GM23338 (cell line): Measurements from ENCODE around the gene GSAP. TPM values are rescaled to one million over a fixed set of nuclear protein-coding genes. Genes with fewer than 3 reads are reported as not detected.

Source experiments
- ATAC-seq: fragments of 200-7000 bp; cut with Tn5 transposase; 3 replicates; pipeline ENCODE4 v1.9.1; 2020
- DNase-seq: peaks from one replicate; pipeline ENCODE4 v3.0.0-alpha.2; 2015; ENCODE audit warnings: low spot score
- H2AFZ ChIP-seq: fragments of 200-600 bp; sonication (generic); 2 replicates; pipeline ENCODE4 v1.8.0; 2016; ENCODE audit warnings: antibody characterized with exemption, mild to moderate bottlenecking, moderate library complexity
- H3F3A ChIP-seq: fragments of 200-600 bp; sonication (generic); replicated peaks from 2 replicates; pipeline ENCODE4 v1.8.0; 2017; ENCODE audit warnings: antibody characterized with exemption, mixed run types, low read depth
- H3K27ac ChIP-seq: fragments of 200-600 bp; sonication (generic); 2 replicates; pipeline ENCODE4 v1.6.1; 2016; ENCODE audit warnings: low read depth
- H3K27me3 ChIP-seq: fragments of 200-600 bp; sonication (generic); 2 replicates; pipeline ENCODE4 v1.8.0; 2016; ENCODE audit warnings: mild to moderate bottlenecking, mixed run types, moderate library complexity; ENCODE audit not compliant: insufficient read depth
- H3K36me3 ChIP-seq: fragments of 200-600 bp; sonication (generic); 2 replicates; pipeline ENCODE4 v1.8.0; 2016; ENCODE audit warnings: mild to moderate bottlenecking; ENCODE audit not compliant: insufficient read depth
- H3K4me1 ChIP-seq: fragments of 200-600 bp; sonication (generic); 2 replicates; pipeline ENCODE4 v1.8.0; 2016; ENCODE audit warnings: mild to moderate bottlenecking, moderate library complexity; ENCODE audit not compliant: insufficient read depth
- H3K4me2 ChIP-seq: fragments of 200-600 bp; sonication (generic); 2 replicates; pipeline ENCODE4 v1.7.1; 2017; ENCODE audit warnings: mixed run types
- H3K4me3 ChIP-seq: fragments of 200-600 bp; sonication (generic); 2 replicates; pipeline ENCODE4 v1.6.1; 2016; ENCODE audit warnings: mixed run types
- H3K79me2 ChIP-seq: fragments of 200-600 bp; sonication (generic); replicated peaks from 2 replicates; pipeline ENCODE4 v1.8.0; 2017; ENCODE audit warnings: mild to moderate bottlenecking; ENCODE audit not compliant: insufficient read depth
- H3K9me2 ChIP-seq: fragments of 200-600 bp; sonication (generic); 2 replicates; pipeline ENCODE4 v1.8.0; 2017; ENCODE audit not compliant: insufficient read depth
- H4K20me1 ChIP-seq: fragments of 200-600 bp; sonication (generic); replicated peaks from 2 replicates; pipeline ENCODE4 v1.8.0; 2017; ENCODE audit warnings: mild to moderate bottlenecking; ENCODE audit not compliant: insufficient read depth
- H3K27ac Mint-ChIP-seq: 2 replicates; pipeline ENCODE4 v1.8.0; 2020; ENCODE audit warnings: inconsistent platforms, mild to moderate bottlenecking, moderate library complexity, mixed read lengths
- H3K27me3 Mint-ChIP-seq: 3 replicates; pipeline ENCODE4 v1.8.0; 2022; ENCODE audit warnings: low read depth, mild to moderate bottlenecking, moderate library complexity, mixed read lengths, inconsistent platforms; ENCODE audit not compliant: insufficient read depth, poor library complexity
- H3K36me3 Mint-ChIP-seq: 3 replicates; pipeline ENCODE4 v1.8.0; 2021; ENCODE audit warnings: low read depth, mild to moderate bottlenecking, inconsistent platforms, moderate library complexity, mixed read lengths
- H3K4me1 Mint-ChIP-seq: 3 replicates; pipeline ENCODE4 v1.8.0; 2020; ENCODE audit warnings: mild to moderate bottlenecking, inconsistent platforms, mixed read lengths
- H3K4me3 Mint-ChIP-seq: 3 replicates; pipeline ENCODE4 v1.8.0; 2021; ENCODE audit warnings: moderate library complexity, mild to moderate bottlenecking, inconsistent platforms, mixed read lengths
- H3K9me3 Mint-ChIP-seq: 3 replicates; pipeline ENCODE4 v1.8.0; 2020; ENCODE audit warnings: moderate library complexity, mild to moderate bottlenecking, inconsistent platforms, mixed read lengths
- CREB1 ChIP-seq: fragments of 250-450 bp; sonication (Bioruptor Pico); IDR thresholded peaks from 2 replicates; pipeline ENCODE4 v1.5.0; 2020; ENCODE audit warnings: low read depth, mild to moderate bottlenecking, moderate library complexity
- CTCF ChIP-seq, 2 experiments: fragments of 200-600 bp in 1 of 2; sonication (generic) in 1 of 2; conservative IDR thresholded peaks; 2 replicates each; pipeline versions ENCODE4 v1.5.1 to v1.6.1; 2016 to 2017; ENCODE audit warnings: antibody characterized with exemption in 2 of 2, low read depth in 2 of 2, mild to moderate bottlenecking in 2 of 2, moderate library complexity in 1 of 2
- ETS1 ChIP-seq: IDR thresholded peaks from 2 replicates; pipeline ENCODE4 v1.6.1; 2016; ENCODE audit warnings: antibody characterized with exemption
- EZH2 ChIP-seq: fragments of 200-600 bp; sonication (generic); IDR thresholded peaks from one replicate; pipeline ENCODE4 v1.8.0; 2017; ENCODE audit warnings: antibody characterized with exemption, mild to moderate bottlenecking, low read depth; ENCODE audit not compliant: unreplicated experiment
- EZH2phosphoT487 ChIP-seq: fragments of 200-600 bp; sonication (generic); IDR thresholded peaks from one replicate; pipeline ENCODE4 v1.8.1; 2018; ENCODE audit warnings: antibody characterized with exemption; ENCODE audit not compliant: unreplicated experiment
- JUNB ChIP-seq: IDR thresholded peaks from one replicate; pipeline ENCODE4 v1.6.1; 2016; ENCODE audit warnings: antibody characterized with exemption; ENCODE audit not compliant: unreplicated experiment
- NANOG ChIP-seq: IDR thresholded peaks from 2 replicates; pipeline ENCODE4 v1.6.1; 2016; ENCODE audit warnings: antibody characterized with exemption, borderline replicate concordance
- POLR2AphosphoS5 ChIP-seq: IDR thresholded peaks from 2 replicates; pipeline ENCODE4 v1.6.1; 2016; ENCODE audit warnings: antibody characterized with exemption, low read depth
- REST ChIP-seq: IDR thresholded peaks from one replicate; pipeline ENCODE4 v1.6.1; 2018; ENCODE audit warnings: antibody characterized with exemption; ENCODE audit not compliant: unreplicated experiment
- STAT1 ChIP-seq: IDR thresholded peaks from one replicate; pipeline ENCODE4 v1.6.1; 2016; ENCODE audit warnings: antibody characterized with exemption; ENCODE audit not compliant: unreplicated experiment
- ZNF114 ChIP-seq: fragments of 250-450 bp; sonication (Bioruptor Pico); IDR thresholded peaks from 2 replicates; pipeline ENCODE4 v1.5.0; 2020; ENCODE audit warnings: mild to moderate bottlenecking, moderate library complexity
- ZNF331 ChIP-seq: fragments of 250-450 bp; sonication (Bioruptor Pico); IDR thresholded peaks from 2 replicates; pipeline ENCODE4 v1.5.0; 2020; ENCODE audit warnings: low read depth, mild to moderate bottlenecking, moderate library complexity
- ZNF462 ChIP-seq: fragments of 250-450 bp; sonication (Bioruptor Pico); IDR thresholded peaks from 2 replicates; pipeline ENCODE4 v1.5.0; 2020; ENCODE audit warnings: mild to moderate bottlenecking, moderate library complexity
- polyA plus RNA-seq: library from polyadenylated mRNA; unstranded; fragments of >200 nt; fragmentation: Nextera tagmentation; extraction: Ambion mirVana; gene quantifications from 2 replicates; pipeline ENCODE4 v1.2.1, GENCODE V29; 2016
- total RNA-seq: library from RNA; depleted of rRNA; stranded (reverse); fragments of >200 nt; shearing (Covaris generic); gene quantifications from 2 replicates; pipeline ENCODE4 v1.2.3, GENCODE V29; 2014

The GSAP gene
- total and polyA plus RNA-seq, 2 experiments from 2014 or later = 0.63 to 1.1 TPM

GRCh38 chr7:77461246-77461645 is 45.1 kb upstream of the GSAP start:
- Histone ChIP-seq H3K4me3 (no peak overlapping the region), H3K79me2 (no peaks in the 10 kb centered on the region), H3K27me3 (no peaks in the 10 kb centered on the region), H2AFZ (no peak overlapping the region), H3K36me3 (no peaks in the 10 kb centered on the region), H3K4me2 (no peak overlapping the region), H3K4me1 (no peaks in the 10 kb centered on the region), H3K9me2 (no peaks in the 10 kb centered on the region), H3F3A (no peaks in the 10 kb centered on the region; the same call in 1 of the 2 replicates), H4K20me1 (no peaks in the 10 kb centered on the region), H3K27ac (no peak overlapping the region)
- no peak for TF ChIP-seq EZH2phosphoT487
- no peak for TF ChIP-seq ZNF114
- no peak for TF ChIP-seq ZNF331 (CRISPR knock-in tag)
- no peak for TF ChIP-seq CTCF (conservative IDR thresholded peaks at IDR 0.05; ENCODE audit: low read depth in 2 of 2)
- no peak for TF ChIP-seq CREB1 (CRISPR knock-in tag)
- no peak for TF ChIP-seq REST
- TF ChIP-seq POLR2AphosphoS5 = no peak
- no peak for TF ChIP-seq ZNF462 (CRISPR knock-in tag)
- no peak for TF ChIP-seq JUNB
- TF ChIP-seq ETS1 = no peak
- no peak for TF ChIP-seq NANOG
- no peak for TF ChIP-seq STAT1
- no peak for TF ChIP-seq EZH2
- H3K27me3 Mint-ChIP-seq = no peaks in the 10 kb centered on the region
- H3K4me1 Mint-ChIP-seq = no peaks in the 10 kb centered on the region
- no peak overlapping the region for H3K27ac Mint-ChIP-seq
- DNase-seq = no peak
- no peak overlapping the region for H3K4me3 Mint-ChIP-seq
- H3K9me3 Mint-ChIP-seq = no peaks in the 10 kb centered on the region
- no peaks in the 10 kb centered on the region for H3K36me3 Mint-ChIP-seq
- ATAC-seq = no peak; the same call in 2 of the 3 replicates
